Thyroid gland (tissue), 4 donors: ENCODE results near the gene FOXO6.

Experiments used
- CTCF ChIP-seq, 6 experiments: fragments of 200-600 bp in 3 of 6; fragments of 450-650 bp in 3 of 6; sonication (generic) in 3 of 6; IDR thresholded peaks; one replicate each; pipeline ENCODE4 v1.5.1; 2016 to 2019; ENCODE audit warnings: antibody characterized with exemption in 6 of 6, mild to moderate bottlenecking in 2 of 6, inconsistent platforms in 1 of 6, moderate library complexity in 1 of 6
- POLR2A ChIP-seq, 2 donors: fragments of 450-650 bp; IDR thresholded peaks; one replicate each; pipeline ENCODE4 v1.6.1; 2017; ENCODE audit warnings: antibody characterized with exemption in 2 of 2, mild to moderate bottlenecking in 2 of 2, moderate library complexity in 1 of 2

GRCh38 chr1:41390573-41390972 lies 29.3 kb downstream of the FOXO6 start:
- TF ChIP-seq CTCF (IDR thresholded peaks at IDR 0.05) = no peak
- no peak for TF ChIP-seq POLR2A (IDR thresholded peaks at IDR 0.05)
